C4-2B (cell line): ENCODE measurements around the gene POR.

Source experiments
- ZFX ChIP-seq: fragments of 450-650 bp; IDR thresholded peaks from 2 replicates; pipeline ENCODE4 v1.6.1; 2017
- TF ChIP-seq, protein P1 (sequence below): fragments of 450-650 bp; conservative IDR thresholded peaks from 2 replicates; pipeline ENCODE4 v1.5.1; 2017; ENCODE audit warnings: mild to moderate bottlenecking

GRCh38 chr7:75968561-75969001 lies 53.6 kb downstream of the POR start:
- TF ChIP-seq, protein P1, sequence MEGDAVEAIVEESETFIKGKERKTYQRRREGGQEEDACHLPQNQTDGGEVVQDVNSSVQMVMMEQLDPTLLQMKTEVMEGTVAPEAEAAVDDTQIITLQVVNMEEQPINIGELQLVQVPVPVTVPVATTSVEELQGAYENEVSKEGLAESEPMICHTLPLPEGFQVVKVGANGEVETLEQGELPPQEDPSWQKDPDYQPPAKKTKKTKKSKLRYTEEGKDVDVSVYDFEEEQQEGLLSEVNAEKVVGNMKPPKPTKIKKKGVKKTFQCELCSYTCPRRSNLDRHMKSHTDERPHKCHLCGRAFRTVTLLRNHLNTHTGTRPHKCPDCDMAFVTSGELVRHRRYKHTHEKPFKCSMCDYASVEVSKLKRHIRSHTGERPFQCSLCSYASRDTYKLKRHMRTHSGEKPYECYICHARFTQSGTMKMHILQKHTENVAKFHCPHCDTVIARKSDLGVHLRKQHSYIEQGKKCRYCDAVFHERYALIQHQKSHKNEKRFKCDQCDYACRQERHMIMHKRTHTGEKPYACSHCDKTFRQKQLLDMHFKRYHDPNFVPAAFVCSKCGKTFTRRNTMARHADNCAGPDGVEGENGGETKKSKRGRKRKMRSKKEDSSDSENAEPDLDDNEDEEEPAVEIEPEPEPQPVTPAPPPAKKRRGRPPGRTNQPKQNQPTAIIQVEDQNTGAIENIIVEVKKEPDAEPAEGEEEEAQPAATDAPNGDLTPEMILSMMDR, result no peak
- no peak for TF ChIP-seq ZFX
